Stimulated activated CD8-positive, alpha-beta memory T cell treated with anti-CD3 and anti-CD28 coated beads, Interleukin-15, amount 100 ng/mL, for 4 hours (primary cell): ENCODE results near the gene MON2.
"Not testable (repeated sequence)": the region's sequence is repeated elsewhere in the genome, so short reads cannot be mapped to it uniquely, and the experiment has no call there.

ENCODE experiments used
- DNase-seq, 2 donors: peaks; one replicate each; pipeline ENCODE4 v3.0.0-alpha.2; 2020; ENCODE audit warnings: low read depth in 2 of 2

Gene MON2

GRCh38 chr12:62481843-62482540 lies 15.4 kb downstream of the MON2 start:
- DNase-seq = no peak

GRCh38 chr12:62482769-62483168 lies 16.1 kb downstream of the MON2 start:
- DNase-seq = no peak

GRCh38 chr12:62484233-62484632 lies 17.6 kb downstream of the MON2 start:
- DNase-seq = no peak

- no peak for DNase-seq
Observed at GRCh38 chr12:62505786-62506185, 39.2 kb downstream of the MON2 start.

GRCh38 chr12:62512901-62513300 lies 46.3 kb downstream of the MON2 start:
- no peak for DNase-seq

GRCh38 chr12:62514080-62514479 lies 47.5 kb downstream of the MON2 start:
- DNase-seq = not testable (repeated sequence)

- DNase-seq = no peak
Observed at GRCh38 chr12:62516927-62517326, 50.3 kb downstream of the MON2 start.

GRCh38 chr12:62517887-62518286 lies 51.3 kb downstream of the MON2 start:
- DNase-seq = no peak

- DNase-seq = no peak
Observed at GRCh38 chr12:62519043-62519442, 52.4 kb downstream of the MON2 start.

GRCh38 chr12:62520361-62520760 lies 53.7 kb downstream of the MON2 start:
- DNase-seq = no peak

- DNase-seq = no peak
Observed at GRCh38 chr12:62522984-62523383, 56.4 kb downstream of the MON2 start.

GRCh38 chr12:62523619-62524018 lies 57.0 kb downstream of the MON2 start:
- DNase-seq = no peak

- DNase-seq = no peak
Observed at GRCh38 chr12:62525271-62525670, 58.6 kb downstream of the MON2 start.

- DNase-seq = no peak
Observed at GRCh38 chr12:62530596-62530995, 64.0 kb downstream of the MON2 start.

GRCh38 chr12:62532333-62532732 lies 65.7 kb downstream of the MON2 start:
- DNase-seq = no peak

GRCh38 chr12:62533087-62533754 lies 66.6 kb downstream of the MON2 start:
- DNase-seq = no peak

GRCh38 chr12:62533755-62534107 lies 67.1 kb downstream of the MON2 start:
- no peak for DNase-seq

- DNase-seq = no peak
Observed at GRCh38 chr12:62536546-62536945, 69.9 kb downstream of the MON2 start.

GRCh38 chr12:62537551-62537950 lies 70.9 kb downstream of the MON2 start:
- no peak for DNase-seq

- no peak for DNase-seq
Observed at GRCh38 chr12:62540354-62540753, 73.7 kb downstream of the MON2 start.

GRCh38 chr12:62542814-62543213 lies 76.2 kb downstream of the MON2 start:
- no peak for DNase-seq

GRCh38 chr12:62543324-62543723 lies 76.7 kb downstream of the MON2 start:
- DNase-seq = no peak

GRCh38 chr12:62543741-62544140 lies 77.1 kb downstream of the MON2 start:
- DNase-seq = no peak
